Transverse colon (tissue), 4 donors: ENCODE results near the gene CACYBP.

Experiments
- CTCF ChIP-seq, 5 experiments: fragments of 200-600 bp in 3 of 5; fragments of 450-650 bp in 2 of 5; sonication (generic) in 3 of 5; IDR thresholded peaks; 1 replicate in 2 of 5; 2 replicates in 3 of 5; pipeline ENCODE4 v1.5.1; 2016 to 2017; ENCODE audit warnings: antibody characterized with exemption in 5 of 5, inconsistent platforms in 3 of 5, mild to moderate bottlenecking in 2 of 5, moderate library complexity in 1 of 5
- EP300 ChIP-seq: sonication (generic); formaldehyde crosslinking; IDR thresholded peaks from one replicate; pipeline ENCODE4 v1.6.1; 2017; ENCODE audit warnings: antibody characterized with exemption, low read depth
- POLR2A ChIP-seq: fragments of 450-650 bp; IDR thresholded peaks from one replicate; pipeline ENCODE4 v1.6.1; 2016; ENCODE audit warnings: antibody characterized with exemption, mild to moderate bottlenecking, moderate library complexity
- POLR2AphosphoS5 ChIP-seq, 3 donors: sonication (generic); formaldehyde crosslinking; IDR thresholded peaks; one replicate each; pipeline ENCODE4 v1.6.1; 2016; ENCODE audit warnings: antibody characterized with exemption in 3 of 3

- TF ChIP-seq CTCF (IDR thresholded peaks at IDR 0.05): peak; percentile 77 to 91 (median 84)
- no peak for TF ChIP-seq EP300
- no peak for TF ChIP-seq POLR2A
- TF ChIP-seq POLR2AphosphoS5 (IDR thresholded peaks at IDR 0.05): no peak
Measured at GRCh38 chr1:174998569-174999215, 1.1 kb upstream of the CACYBP start.
